Fibroblast of lung (primary cell): ENCODE measurements around the gene NMNAT3.

Experiments
- CTCF ChIP-seq, 2 donors: IDR thresholded peaks in 1 of 2; conservative IDR thresholded peaks in 1 of 2; 1 replicate in 1 of 2; 2 replicates in 1 of 2; pipeline ENCODE4 v1.5.1; 2011 to 2012; ENCODE audit warnings: low read length in 2 of 2, control low read depth in 1 of 2, inconsistent platforms in 1 of 2, low read depth in 1 of 2, mild to moderate bottlenecking in 1 of 2
- EZH2 ChIP-seq: IDR thresholded peaks from 2 replicates; pipeline ENCODE4 v1.5.1; 2012; ENCODE audit warnings: low read length, control low read depth, mild to moderate bottlenecking; ENCODE audit errors: missing control alignments

GRCh38 chr3:139715166-139715565, 37.4 kb upstream of the NMNAT3 start:
- TF ChIP-seq EZH2, result no peak
- no peak for TF ChIP-seq CTCF (conservative IDR thresholded peaks at IDR 0.05 in 1 of 2, IDR thresholded peaks at IDR 0.05 in 1 of 2; ENCODE audit: low read depth in 1 of 2, low read length in 2 of 2)
